Trophoblast cell (in vitro differentiated cells and primary cell): ENCODE data around the gene TNS3.
"Not testable (repeated sequence)": the region's sequence is repeated elsewhere in the genome, so short reads cannot be mapped to it uniquely, and the experiment has no call there.

ENCODE experiments used
- DNase-seq, 2 donors: peaks; one replicate each; pipeline ENCODE4 v3.0.0-alpha.2; 2016
- H2AFZ ChIP-seq: 2 replicates; pipeline ENCODE4 v1.6.1; 2013; ENCODE audit warnings: low read length, moderate library complexity, mild to moderate bottlenecking; ENCODE audit not compliant: insufficient read depth, poor library complexity
- H2AK5ac ChIP-seq: 2 replicates; pipeline ENCODE4 v1.6.1; 2013; ENCODE audit warnings: mild to moderate bottlenecking, low read length
- H2BK120ac ChIP-seq: 2 replicates; pipeline ENCODE4 v1.6.1; 2013; ENCODE audit warnings: low read length, mild to moderate bottlenecking, moderate library complexity; ENCODE audit not compliant: insufficient read depth, poor library complexity
- H2BK12ac ChIP-seq: 2 replicates; pipeline ENCODE4 v1.6.1; 2013; ENCODE audit warnings: mild to moderate bottlenecking, low read length, moderate library complexity
- H2BK5ac ChIP-seq: 2 replicates; pipeline ENCODE4 v1.6.1; 2013; ENCODE audit warnings: low read length, low read depth, moderate library complexity, mild to moderate bottlenecking; ENCODE audit not compliant: poor library complexity
- H3K14ac ChIP-seq: 2 replicates; pipeline ENCODE4 v1.6.1; 2013; ENCODE audit warnings: mild to moderate bottlenecking, low read length
- H3K18ac ChIP-seq: 2 replicates; pipeline ENCODE4 v1.6.1; 2013; ENCODE audit warnings: mild to moderate bottlenecking, low read length
- H3K23ac ChIP-seq: 2 replicates; pipeline ENCODE4 v1.6.1; 2013; ENCODE audit warnings: low read length
- H3K27ac ChIP-seq: 2 replicates; pipeline ENCODE4 v1.5.1; 2013; ENCODE audit warnings: low read depth, mild to moderate bottlenecking, inconsistent platforms, low read length, moderate library complexity
- H3K27me3 ChIP-seq: 2 replicates; pipeline ENCODE4 v1.6.1; 2013; ENCODE audit warnings: inconsistent platforms, mild to moderate bottlenecking, low read length, moderate library complexity; ENCODE audit not compliant: insufficient read depth
- H3K36me3 ChIP-seq, 2 experiments: 1 replicate in 1 of 2; 2 replicates in 1 of 2; pipeline ENCODE4 v1.6.1; 2013; ENCODE audit warnings: low read length in 2 of 2, mild to moderate bottlenecking in 2 of 2, moderate library complexity in 1 of 2; ENCODE audit not compliant: insufficient read depth in 2 of 2, control insufficient read depth in 1 of 2
- H3K4ac ChIP-seq: 2 replicates; pipeline ENCODE4 v1.6.1; 2013; ENCODE audit warnings: low read depth, mild to moderate bottlenecking, low read length, moderate library complexity
- H3K4me1 ChIP-seq, 2 experiments: 1 replicate in 1 of 2; 2 replicates in 1 of 2; pipeline ENCODE4 v1.6.1; 2013; ENCODE audit warnings: low read length in 2 of 2, mild to moderate bottlenecking in 2 of 2, moderate library complexity in 1 of 2; ENCODE audit not compliant: insufficient read depth in 2 of 2, control insufficient read depth in 1 of 2
- H3K4me2 ChIP-seq: 2 replicates; pipeline ENCODE4 v1.6.1; 2013; ENCODE audit warnings: inconsistent platforms, mild to moderate bottlenecking, low read length, moderate library complexity
- H3K4me3 ChIP-seq: 2 replicates; pipeline ENCODE4 v1.5.1; 2013; ENCODE audit warnings: mild to moderate bottlenecking, low read depth, low read length, inconsistent platforms
- H3K79me1 ChIP-seq: one replicate; pipeline ENCODE4 v1.6.1; 2013; ENCODE audit warnings: low read length
- H3K79me2 ChIP-seq: 2 replicates; pipeline ENCODE4 v1.6.1; 2013; ENCODE audit warnings: low read length, mild to moderate bottlenecking; ENCODE audit not compliant: control insufficient read depth, insufficient read depth, poor library complexity
- H3K9ac ChIP-seq: 2 replicates; pipeline ENCODE4 v1.6.1; 2013; ENCODE audit warnings: mild to moderate bottlenecking, low read length
- H3K9me3 ChIP-seq: 2 replicates; pipeline ENCODE4 v1.6.1; 2013; ENCODE audit warnings: low read depth, mild to moderate bottlenecking, control low read depth, inconsistent platforms, low read length; ENCODE audit not compliant: insufficient read depth
- H4K12ac ChIP-seq: 2 replicates; pipeline ENCODE4 v1.6.1; 2013; ENCODE audit warnings: low read depth, mild to moderate bottlenecking, low read length, moderate library complexity
- H4K8ac ChIP-seq: 2 replicates; pipeline ENCODE4 v1.6.1; 2013; ENCODE audit warnings: low read depth, mild to moderate bottlenecking, low read length, moderate library complexity
- H4K91ac ChIP-seq: one replicate; pipeline ENCODE4 v1.6.1; 2013; ENCODE audit warnings: low read depth, mild to moderate bottlenecking, low read length, moderate library complexity
- WGBS: extraction: QIAGEN DNeasy Blood & Tissue Kit; methylation state at CpG from one replicate; pipeline ENCODE4 v1.1.7; 2013; ENCODE audit warnings: missing lambda C conversion rate; ENCODE audit not compliant: insufficient read length, insufficient coverage; ENCODE audit errors: extremely low coverage; 5-methylcytosine and 5-hydroxymethylcytosine counted together

TNS3 gene

DNA sequence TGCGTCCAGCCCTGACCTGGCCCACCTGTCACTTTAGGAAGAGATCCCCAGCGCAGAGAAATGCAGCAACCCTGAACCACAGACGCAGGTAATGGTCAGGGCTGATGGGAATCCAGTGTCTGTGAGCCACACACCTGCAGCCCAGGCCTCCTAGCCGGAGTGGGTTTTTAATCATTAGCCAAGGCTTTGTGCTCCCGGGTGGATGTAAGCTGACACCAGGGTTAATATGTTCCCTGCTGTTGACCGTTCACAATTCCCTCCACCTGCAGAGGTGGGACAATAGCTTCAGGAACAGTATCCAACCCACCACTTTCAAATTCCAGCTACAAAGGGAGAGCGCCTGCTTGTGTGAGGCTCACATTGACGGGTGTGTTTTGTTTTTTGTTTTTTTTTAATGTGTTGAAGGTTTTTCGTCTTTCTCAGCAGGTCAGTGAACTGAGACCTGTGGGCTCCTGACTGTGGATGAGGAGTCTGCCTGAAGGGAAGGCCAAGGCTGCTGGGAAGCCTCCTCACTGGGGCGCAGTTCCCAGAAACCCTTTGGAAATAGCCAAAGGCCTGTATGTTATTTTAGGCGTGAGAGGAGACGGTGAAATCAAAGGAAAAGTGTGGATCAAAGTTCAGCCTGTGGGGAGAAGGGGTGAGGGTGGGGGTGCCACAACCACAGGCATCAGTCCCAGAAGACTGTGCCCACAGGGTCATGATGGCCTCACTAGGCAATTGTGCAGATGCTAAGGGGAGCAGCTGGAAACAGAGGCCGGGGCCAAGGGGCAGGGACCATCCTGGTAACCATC is 111.1 kb downstream of the TNS3 start:
- no peak overlapping the region for H3K4me3 ChIP-seq
- H3K4me2 ChIP-seq = no peak overlapping the region
- H2BK12ac ChIP-seq = peak overlapping the region; percentile 12
- no peak overlapping the region for H4K91ac ChIP-seq
- H3K36me3 ChIP-seq = peaks cover 33 to 42% of the 10 kb centered on the region in 2 experiments
- no peak overlapping the region for H3K27ac ChIP-seq
- peaks cover 19 to 22% of the 10 kb centered on the region in 2 experiments for H3K4me1 ChIP-seq
- no peak overlapping the region for H2BK5ac ChIP-seq
- peaks cover 3% of the 10 kb centered on the region for H3K9me3 ChIP-seq
- no peak overlapping the region for H3K23ac ChIP-seq
- no peaks in the 10 kb centered on the region for H3K27me3 ChIP-seq
- WGBS = no CpG with 5 or more reads among the region's 13 CpGs
- no peak overlapping the region for H2AFZ ChIP-seq
- H4K12ac ChIP-seq = no peak overlapping the region
- no peak overlapping the region for H3K4ac ChIP-seq
- H3K79me1 ChIP-seq = peaks cover 19% of the 10 kb centered on the region
- H3K9ac ChIP-seq = no peak overlapping the region
- H4K8ac ChIP-seq = no peak overlapping the region
- peak overlapping the region; percentile 17 for H3K14ac ChIP-seq
- peak overlapping the region; percentile 70 for H3K18ac ChIP-seq
- peaks cover 6% of the 10 kb centered on the region for H3K79me2 ChIP-seq
- no peak overlapping the region for H2BK120ac ChIP-seq
- DNase-seq = no peak
- no peak overlapping the region for H2AK5ac ChIP-seq

DNA sequence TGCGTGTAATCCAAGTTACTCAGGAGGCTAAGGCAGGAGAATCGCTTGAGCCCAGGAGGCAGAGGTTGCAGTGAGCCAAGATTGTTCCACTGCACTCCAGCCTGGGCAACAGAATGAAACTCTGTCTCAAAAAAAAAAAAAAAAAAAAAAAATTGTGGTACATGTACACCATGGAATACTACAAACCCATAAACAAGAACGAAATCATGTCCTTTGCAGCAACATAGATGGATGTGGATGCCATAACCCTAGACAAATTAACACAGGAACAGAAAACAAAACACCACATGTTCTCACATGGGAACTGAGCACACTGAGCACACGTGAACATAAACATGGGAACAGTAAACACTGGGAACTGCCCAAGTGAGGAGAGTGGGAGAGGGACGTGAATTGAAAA is 112.1 kb downstream of the TNS3 start:
- Histone ChIP-seq H3K36me3 (peaks cover 38 to 48% of the 10 kb centered on the region in 2 experiments), H3K4me1 (peaks cover 13 to 17% of the 10 kb centered on the region in 2 experiments), H3K79me1 (peaks cover 16% of the 10 kb centered on the region)
- H4K91ac ChIP-seq, H2BK5ac ChIP-seq, H3K27me3 ChIP-seq, H2BK12ac ChIP-seq, H3K9me3 ChIP-seq, H3K4me2 ChIP-seq, H2BK120ac ChIP-seq, H3K4me3 ChIP-seq, H3K23ac ChIP-seq, H3K18ac ChIP-seq, H2AK5ac ChIP-seq, H4K12ac ChIP-seq, H3K4ac ChIP-seq, H4K8ac ChIP-seq, H3K79me2 ChIP-seq, H3K14ac ChIP-seq, H2AFZ ChIP-seq, H3K27ac ChIP-seq, H3K9ac ChIP-seq, DNase-seq: not testable (repeated sequence)
- WGBS = no CpG with 5 or more reads among the region's 5 CpGs

DNA sequence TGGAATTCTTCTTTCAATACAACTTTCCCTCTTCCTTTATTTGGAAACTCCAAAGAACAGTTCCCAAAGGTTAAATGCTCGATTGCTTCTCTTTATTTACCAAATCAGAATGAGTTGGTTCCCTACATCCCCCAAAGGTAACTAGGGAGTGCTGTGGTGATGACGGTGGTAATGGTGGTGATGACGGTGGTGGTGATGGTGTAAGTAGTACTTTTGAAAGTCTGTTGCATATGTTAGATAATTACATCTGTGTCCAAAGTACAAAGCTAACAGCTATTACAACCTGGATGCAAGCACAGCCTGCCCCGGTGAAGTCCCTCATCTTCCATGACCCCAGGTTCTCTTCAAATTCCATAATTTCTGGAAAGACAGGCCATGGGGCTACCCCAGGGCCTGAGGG is 115.1 kb downstream of the TNS3 start:
- no peak overlapping the region for H4K8ac ChIP-seq
- no peak overlapping the region for H3K9ac ChIP-seq
- H2AK5ac ChIP-seq = no peak overlapping the region
- H3K4me1 ChIP-seq = peaks cover 7 to 8% of the 10 kb centered on the region in 2 experiments
- H3K36me3 ChIP-seq = peaks cover 27 to 40% of the 10 kb centered on the region in 2 experiments
- no CpG with 5 or more reads among the region's 4 CpGs for WGBS
- H2BK5ac ChIP-seq = no peak overlapping the region
- no peak overlapping the region for H3K4me2 ChIP-seq
- peaks cover 5% of the 10 kb centered on the region for H3K79me2 ChIP-seq
- no peak overlapping the region for H3K4ac ChIP-seq
- no peak overlapping the region for H2BK12ac ChIP-seq
- H2AFZ ChIP-seq = no peak overlapping the region
- peak in 1 of 2 donors; percentile 38 for DNase-seq
- H3K4me3 ChIP-seq = no peak overlapping the region
- H3K18ac ChIP-seq = no peak overlapping the region
- H3K79me1 ChIP-seq = peaks cover 7% of the 10 kb centered on the region
- no peak overlapping the region for H3K14ac ChIP-seq
- H4K12ac ChIP-seq = no peak overlapping the region
- no peaks in the 10 kb centered on the region for H3K27me3 ChIP-seq
- H3K9me3 ChIP-seq = no peaks in the 10 kb centered on the region
- H2BK120ac ChIP-seq = no peak overlapping the region
- H3K27ac ChIP-seq = no peak overlapping the region
- no peak overlapping the region for H4K91ac ChIP-seq
- H3K23ac ChIP-seq = no peak overlapping the region

DNA sequence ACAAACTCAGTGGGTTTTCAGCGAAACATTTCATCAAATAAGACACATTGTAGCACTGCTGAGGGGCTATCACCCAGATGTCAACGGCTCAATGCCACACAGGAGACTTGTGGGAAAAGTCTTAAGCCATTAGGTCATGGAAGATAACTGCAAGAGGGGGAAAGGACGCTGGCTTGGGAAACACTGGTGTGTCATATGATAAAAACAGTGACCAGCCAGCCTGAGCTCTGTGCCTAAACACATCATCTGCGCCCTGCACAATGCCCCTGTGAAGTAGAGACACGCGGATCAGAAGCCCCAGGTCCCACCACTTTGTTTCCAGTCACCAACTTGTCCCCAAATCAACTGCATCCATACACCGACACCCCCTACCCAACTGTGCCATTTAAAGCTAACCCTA is 116.7 kb downstream of the TNS3 start:
- DNase-seq = peak in 1 of 2 donors; percentile 44

More for the DNA sequence above, 116.7 kb downstream of the TNS3 start:
- Histone ChIP-seq H2AK5ac (no peak overlapping the region), H3K18ac (peak overlapping the region; percentile 63), H3K14ac (peak overlapping the region; percentile 39), H3K4ac (peak overlapping the region; percentile 2), H3K23ac (no peak overlapping the region), H3K36me3 (peaks cover 19 to 28% of the 10 kb centered on the region in 2 experiments), H3K9me3 (peaks cover 2% of the 10 kb centered on the region), H3K4me3 (no peak overlapping the region), H3K4me1 (peaks cover 4 to 10% of the 10 kb centered on the region in 2 experiments), H4K91ac (peak overlapping the region; percentile 19), H2BK120ac (peak overlapping the region; percentile 33), H3K27ac (no peak overlapping the region), H4K12ac (no peak overlapping the region), H4K8ac (peak overlapping the region; percentile 22), H2BK12ac (peak overlapping the region; percentile 30), H3K79me2 (peaks cover 2% of the 10 kb centered on the region), H3K9ac (no peak overlapping the region), H3K27me3 (no peaks in the 10 kb centered on the region), H2AFZ (no peak overlapping the region), H3K79me1 (peaks cover 7% of the 10 kb centered on the region), H2BK5ac (no peak overlapping the region), H3K4me2 (no peak overlapping the region)
- no CpG with 5 or more reads among the region's 7 CpGs for WGBS
